LNCAP (cell line): Measurements from ENCODE around the gene UBAC2.

Experiments used
- TF ChIP-seq, protein P1 (sequence below): fragments of 450-650 bp; IDR thresholded peaks from 2 replicates; pipeline ENCODE4 v1.5.1; 2017; ENCODE audit warnings: mild to moderate bottlenecking

The UBAC2 gene

DNA sequence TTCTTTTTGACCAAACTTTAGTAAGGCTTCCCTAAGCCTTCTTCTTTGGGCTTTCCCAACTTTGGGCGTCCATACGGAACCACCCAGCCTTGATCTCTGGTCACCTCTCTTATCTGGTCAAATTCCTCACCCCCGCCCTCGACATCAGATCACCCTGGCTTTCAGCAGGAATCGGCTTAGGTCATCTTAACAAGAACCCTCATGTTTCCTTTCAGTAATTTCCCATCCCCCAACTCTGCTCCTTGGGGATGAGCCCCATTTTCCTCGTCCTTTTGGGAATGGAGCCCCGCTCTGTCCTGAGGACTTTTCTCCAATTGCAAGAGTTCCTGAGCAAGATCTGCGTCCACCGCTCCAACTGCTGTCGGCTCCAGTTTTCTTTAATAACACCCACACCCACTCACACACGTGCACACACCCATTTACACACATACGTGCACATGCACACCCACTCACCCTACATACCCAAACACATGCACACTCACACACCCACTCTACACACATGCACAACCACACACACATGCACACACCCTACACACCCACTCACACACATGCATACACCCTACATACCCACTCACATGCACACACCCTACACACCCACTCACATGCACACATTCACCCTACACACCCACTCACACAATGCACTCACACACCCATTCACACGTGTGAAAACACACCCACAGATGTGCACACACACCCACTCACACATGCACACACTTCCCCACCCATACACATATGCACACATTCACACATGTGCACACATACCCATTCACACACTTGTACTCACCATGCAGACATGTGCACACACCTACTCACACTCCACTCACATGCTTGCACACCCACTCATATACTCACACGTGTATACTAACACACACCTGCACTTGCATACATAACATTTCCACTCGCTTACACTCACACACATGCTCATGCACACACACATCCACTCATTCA, 213.7 kb downstream of the UBAC2 start:
- TF ChIP-seq, protein P1, sequence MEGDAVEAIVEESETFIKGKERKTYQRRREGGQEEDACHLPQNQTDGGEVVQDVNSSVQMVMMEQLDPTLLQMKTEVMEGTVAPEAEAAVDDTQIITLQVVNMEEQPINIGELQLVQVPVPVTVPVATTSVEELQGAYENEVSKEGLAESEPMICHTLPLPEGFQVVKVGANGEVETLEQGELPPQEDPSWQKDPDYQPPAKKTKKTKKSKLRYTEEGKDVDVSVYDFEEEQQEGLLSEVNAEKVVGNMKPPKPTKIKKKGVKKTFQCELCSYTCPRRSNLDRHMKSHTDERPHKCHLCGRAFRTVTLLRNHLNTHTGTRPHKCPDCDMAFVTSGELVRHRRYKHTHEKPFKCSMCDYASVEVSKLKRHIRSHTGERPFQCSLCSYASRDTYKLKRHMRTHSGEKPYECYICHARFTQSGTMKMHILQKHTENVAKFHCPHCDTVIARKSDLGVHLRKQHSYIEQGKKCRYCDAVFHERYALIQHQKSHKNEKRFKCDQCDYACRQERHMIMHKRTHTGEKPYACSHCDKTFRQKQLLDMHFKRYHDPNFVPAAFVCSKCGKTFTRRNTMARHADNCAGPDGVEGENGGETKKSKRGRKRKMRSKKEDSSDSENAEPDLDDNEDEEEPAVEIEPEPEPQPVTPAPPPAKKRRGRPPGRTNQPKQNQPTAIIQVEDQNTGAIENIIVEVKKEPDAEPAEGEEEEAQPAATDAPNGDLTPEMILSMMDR, result no peak

DNA sequence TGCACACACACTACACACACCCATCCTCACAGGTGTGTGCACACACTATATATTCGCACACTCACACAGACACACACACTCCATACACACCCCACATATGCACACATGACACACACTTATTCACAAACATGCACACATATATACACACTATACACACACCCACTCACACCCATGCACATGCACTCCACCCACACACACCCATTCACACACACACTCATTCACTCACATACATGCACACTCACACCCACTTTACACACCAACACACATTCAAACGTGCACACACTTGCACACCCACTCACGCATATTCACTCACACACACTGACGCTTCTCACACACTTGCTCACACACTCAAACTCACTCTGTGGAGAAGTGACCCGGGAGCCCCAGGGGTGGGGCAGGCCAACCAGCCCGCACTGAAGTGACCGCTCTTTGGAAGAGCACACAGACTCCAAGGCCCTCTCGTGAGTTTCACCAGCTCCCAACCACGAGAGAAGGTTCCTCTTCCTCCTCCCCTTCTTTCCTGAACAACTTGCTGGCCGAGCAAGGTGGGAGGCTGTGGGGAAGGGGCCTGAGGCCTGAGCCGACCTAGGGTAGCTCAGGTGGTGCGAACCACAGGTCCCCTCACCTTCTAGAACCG, 214.5 kb downstream of the UBAC2 start:
- TF ChIP-seq, protein P1, result no peak

DNA sequence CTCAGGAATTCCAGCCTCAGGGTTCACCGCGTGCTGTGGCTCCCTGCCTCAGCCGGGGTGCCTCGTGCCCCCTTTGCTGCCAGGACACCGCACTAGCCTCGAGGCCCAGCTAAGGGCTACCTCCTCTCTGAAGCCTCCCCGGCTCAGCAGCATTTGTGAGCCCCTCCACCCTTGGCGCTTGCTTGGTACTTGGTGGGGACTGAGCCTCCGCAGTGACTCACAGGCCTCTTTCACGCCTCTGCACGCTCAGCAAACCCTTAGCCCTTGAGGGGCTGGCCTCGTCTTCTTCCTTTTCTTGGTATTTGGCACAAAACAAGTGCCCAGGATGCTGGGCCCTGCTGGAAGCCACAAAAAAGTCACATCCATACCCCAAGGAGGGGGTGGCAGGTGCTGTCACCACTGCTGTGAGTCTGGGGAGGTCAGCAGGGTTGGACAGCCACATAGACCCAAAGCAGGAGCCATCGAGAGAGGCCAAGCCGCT, 215.2 kb downstream of the UBAC2 start:
- TF ChIP-seq, protein P1, result no peak

DNA sequence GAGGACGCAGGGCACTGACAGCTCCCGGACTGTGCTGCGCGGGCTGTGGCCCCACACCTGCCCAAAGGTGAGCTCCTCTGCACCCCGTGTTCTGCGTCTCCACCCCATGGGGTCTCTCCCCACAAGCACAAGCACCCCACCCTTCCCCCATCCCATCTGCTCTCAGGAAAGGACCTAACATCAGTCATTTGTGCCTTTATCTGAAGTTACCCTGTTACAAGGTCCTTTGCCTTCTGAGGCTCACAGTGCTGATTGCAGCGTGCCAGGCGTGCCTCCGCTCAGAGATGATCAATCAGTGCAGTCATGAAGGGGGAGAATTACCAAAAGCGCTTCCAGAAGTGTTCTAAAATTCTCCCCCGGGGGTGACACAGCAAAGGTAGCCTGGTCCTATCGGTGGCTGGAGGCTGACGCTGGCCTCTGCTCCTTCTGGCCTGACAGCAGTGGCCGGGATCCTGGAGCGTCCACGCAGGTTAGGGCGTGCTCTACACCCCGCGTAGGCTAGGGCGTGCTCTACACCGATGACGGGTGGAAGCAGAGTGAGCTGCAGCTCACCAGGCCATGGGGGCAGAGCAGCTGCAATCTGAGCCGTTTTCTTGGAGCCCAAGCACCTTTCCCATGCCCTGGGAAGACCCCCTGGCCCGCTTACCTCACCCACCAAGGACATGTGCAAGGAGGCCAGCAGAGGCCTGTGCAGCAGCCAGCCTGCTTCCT, 215.9 kb downstream of the UBAC2 start:
- TF ChIP-seq, protein P1, result no peak

DNA sequence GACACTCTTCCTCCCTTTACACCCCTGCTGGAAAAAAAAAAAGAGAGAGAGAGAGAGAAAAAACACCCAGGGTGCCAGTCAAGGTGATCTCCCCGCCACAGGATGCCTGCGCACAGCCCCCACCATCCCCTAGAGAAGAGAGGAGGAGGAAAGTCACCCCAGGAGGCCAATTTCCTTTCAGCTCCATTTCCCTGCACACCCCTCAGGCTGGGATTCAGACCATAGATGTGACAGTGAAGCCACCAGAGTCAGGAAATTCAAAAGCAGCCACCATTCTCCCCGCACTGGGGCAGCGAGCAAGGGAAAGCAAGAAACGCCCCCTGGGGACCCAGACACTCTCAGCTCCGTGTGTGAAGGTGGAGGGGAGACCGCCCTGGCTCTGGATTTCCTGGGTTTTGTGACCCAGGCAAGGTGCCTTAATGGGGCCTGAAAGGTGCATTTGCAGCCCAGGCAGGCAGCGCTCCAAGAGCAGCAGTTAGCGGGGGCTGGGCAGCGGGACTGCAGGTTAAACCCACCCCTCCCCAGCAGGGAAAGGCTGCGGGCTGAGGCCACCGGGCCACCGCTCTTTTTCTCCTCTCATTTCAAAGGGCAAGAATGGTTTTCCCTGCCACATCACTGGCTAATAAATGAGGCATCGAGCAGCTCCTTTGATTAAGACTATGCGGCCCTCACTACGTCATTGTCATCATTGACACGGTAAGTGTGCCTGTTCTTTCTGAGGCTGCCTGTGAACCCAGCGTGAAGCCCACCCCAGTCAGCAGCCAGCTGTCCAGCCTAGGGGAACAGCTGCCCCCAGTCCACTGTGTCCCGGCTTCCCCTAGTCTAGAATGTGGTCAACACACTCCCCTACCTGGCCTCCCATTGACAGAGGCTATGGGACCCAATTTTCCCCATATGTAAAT, 216.8 kb downstream of the UBAC2 start:
- TF ChIP-seq, protein P1, result no peak

DNA sequence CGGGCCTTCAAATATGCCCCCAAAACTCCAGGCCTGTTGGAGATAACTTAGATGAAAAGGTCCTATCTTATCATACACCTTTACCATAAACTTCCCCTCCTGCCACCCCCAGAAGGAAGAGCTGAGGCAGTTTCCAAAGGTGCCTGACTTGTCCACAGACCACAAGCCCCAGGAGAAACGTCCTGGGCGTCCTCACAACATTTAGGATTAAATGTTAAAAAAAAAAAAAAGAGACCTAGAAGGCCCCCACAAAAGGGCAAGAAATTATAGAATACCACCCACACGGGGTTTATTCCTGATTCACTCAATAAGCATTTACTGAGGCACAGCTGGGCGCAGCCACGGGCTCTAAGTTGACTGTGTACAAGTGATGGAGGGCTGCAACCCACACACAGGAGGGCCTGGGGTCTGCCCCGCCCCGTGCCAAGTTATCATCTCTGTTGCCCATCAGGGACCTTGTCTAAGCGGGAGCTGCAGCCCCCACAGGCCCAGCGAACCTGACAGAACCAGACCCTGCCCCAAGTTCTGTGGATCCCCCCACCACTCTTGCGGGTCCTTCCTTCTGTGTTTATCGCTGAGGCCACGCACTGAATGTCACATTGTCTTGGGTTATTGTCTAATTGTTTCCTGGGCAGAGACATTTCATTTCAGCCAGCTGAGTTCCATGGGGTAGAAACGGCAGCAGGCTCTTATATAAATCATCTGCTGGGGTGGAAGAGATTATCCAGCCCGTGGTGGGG, 217.6 kb downstream of the UBAC2 start:
- TF ChIP-seq, protein P1, result no peak
